ENCODE data around the gene ITCH.
A peak's percentile ranks its signal among the peaks of the same experiment; 100 is the strongest.

DNA sequence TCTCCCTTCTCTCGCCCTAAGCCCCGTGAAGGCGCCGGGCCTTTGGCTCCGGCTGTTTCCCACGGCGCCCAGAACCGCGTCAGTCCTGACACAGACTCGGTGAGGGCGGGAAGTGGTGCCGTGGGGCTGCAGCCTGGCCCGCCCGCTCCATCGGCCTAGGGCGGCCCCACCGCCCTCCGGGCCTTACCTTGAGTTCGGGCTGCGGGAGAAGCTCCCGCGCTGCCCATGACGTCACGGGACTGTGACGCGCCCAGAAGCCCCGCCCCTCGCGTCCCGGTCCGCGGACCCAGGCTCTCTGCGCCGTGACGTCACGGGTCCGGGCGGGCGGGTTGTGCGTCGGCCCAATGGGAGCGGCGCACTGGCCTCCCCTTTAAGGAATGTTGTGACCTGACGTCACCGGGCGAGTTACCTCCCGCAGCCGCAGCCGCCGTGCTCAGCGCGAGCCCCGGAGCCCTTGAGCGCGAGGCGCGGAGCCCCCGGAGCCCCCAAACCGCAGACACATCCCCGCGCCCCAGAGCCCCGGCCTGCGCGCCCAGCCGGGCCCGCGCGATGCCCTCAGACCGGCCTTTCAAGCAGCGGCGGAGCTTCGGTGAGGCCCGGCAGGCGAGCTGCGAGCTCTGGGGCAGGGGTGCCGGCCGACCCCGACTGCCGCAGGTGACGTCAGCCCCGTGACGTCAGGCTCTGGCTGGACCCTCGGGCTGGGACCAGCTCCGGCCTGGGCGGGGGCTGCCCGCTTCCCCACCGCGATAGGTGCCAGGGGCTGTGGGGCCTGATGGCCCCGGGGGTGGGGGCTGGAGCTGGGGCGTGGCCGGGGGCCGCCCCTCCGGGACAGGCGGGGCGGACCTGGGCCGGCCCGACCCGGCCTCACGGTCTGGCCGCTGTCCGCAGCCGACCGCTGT is 195.5 kb downstream of the ITCH start, which contains the start of gene MAP1LC3A:
- TF ChIP-seq CTCF (IDR thresholded peaks at IDR 0.05) (no peak), POLR2A (IDR thresholded peaks at IDR 0.05) (peak; percentile 49 to 60)
